HG02938 (cell line): ENCODE results near the gene TSC1.

Experiments used
- ATAC-seq: cut with Tn5 transposase; IDR thresholded peaks from one replicate; pipeline ENCODE4 v1.9.1; 2021; ENCODE audit warnings: mild to moderate bottlenecking, moderate library complexity; ENCODE audit not compliant: unreplicated experiment

TSC1 gene

GRCh38 chr9:132873403-132873802 is 71.0 kb downstream of the TSC1 start:
- ATAC-seq, result no peak

DNA sequence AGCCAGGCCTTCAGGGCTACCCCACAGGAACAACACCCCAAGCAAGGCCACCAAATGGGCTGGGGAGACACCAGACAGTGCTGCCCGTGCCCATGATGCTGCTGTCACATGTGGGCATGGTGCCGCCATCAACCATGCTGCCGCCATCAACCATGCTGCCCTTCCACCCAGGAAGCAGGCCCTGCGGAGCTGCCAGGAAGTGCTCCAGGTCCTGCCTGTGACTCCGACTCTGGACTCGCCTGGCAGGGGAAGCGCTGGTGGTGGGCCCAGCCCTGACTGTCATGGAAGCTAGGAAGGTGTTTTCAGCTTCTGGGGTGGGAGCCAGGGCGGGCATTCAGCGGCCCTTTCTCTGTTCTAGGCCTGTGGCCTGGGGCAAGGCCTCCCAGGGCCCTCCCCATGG is 75.2 kb downstream of the TSC1 start:
- ATAC-seq, result no peak

GRCh38 chr9:132866898-132867297 is 77.5 kb downstream of the TSC1 start:
- no peak for ATAC-seq

GRCh38 chr9:132864691-132865090 is 79.7 kb downstream of the TSC1 start:
- ATAC-seq, result no peak

GRCh38 chr9:132864277-132864676 is 80.1 kb downstream of the TSC1 start:
- ATAC-seq, result no peak

DNA sequence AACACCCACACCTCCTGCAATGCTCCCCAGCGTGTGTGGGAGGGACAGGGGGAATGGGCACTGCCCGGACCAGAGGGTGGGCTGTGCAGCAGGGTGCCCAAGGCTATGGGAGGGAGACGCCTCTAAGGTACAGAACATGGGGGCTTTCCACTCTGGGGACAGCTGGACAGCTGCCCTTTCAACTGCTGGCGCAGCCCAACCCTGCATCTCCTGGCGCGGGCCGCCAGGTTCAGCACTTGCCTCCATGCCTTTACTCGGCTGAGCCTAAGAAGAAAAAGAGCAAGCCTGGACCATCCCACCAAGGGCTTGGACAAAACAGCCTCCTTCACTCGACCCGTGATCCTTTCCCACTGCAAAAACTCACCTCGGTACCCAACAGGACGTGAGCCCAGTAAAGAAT is 81.3 kb downstream of the TSC1 start:
- no peak for ATAC-seq

GRCh38 chr9:132862533-132862932 is 81.9 kb downstream of the TSC1 start:
- no peak for ATAC-seq

DNA sequence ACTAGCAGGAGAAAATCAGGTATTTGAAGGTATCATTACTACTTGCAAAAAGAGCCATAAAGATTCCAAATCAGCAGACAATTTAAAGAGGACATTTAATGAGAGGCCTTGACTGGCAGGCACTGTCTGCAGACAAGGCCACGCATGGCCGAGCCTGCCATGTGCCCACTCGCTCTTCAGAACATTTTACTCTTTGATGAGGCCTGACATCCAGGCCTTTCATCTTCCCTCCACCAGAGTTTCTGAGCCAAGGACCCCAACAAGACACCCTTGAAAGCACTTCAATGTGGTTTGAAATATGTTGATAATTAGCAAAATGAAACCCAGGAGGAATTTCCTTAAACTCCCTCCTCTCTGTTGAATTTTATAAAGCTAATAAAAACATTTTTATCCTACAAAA is 82.8 kb downstream of the TSC1 start:
- no peak for ATAC-seq

GRCh38 chr9:132858751-132859150 is 85.7 kb downstream of the TSC1 start:
- no peak for ATAC-seq

DNA sequence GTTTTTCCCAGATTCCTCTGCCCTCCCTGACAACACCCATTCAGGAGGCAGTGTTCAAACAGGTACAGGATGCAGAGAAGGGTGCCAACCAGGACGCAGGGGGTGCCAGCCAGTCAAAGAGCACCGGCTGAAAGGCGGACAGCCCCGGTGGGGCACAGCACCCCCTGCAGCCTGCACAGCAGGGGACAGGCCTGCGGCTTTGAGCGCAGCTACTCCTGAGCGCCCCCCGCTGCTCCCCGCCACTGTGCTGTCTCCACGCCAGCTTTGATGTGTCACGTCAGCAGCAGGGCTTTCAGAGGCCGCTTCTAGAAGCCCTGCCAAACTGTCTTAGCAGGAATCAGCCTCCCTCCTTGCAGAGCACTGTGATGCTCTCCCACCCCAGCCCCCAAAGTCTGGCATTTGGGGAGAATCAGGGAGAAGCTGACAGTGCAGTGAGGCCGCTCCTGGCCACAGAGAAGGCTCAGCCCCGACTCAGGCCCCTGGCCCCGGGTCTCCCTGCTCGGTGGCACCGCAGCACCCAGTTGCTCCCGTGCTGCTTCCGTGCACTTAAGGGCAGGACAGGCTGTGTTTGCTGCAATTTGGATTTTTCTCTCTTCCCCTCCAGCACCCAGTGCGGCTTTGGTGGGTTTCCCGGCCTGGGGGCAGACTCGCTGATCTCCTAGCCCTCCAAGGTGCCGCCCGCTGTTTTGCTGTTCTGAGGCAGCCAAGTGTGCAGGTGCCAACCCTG is 86.6 kb downstream of the TSC1 start:
- no peak for ATAC-seq

GRCh38 chr9:132857031-132857430 is 87.4 kb downstream of the TSC1 start:
- ATAC-seq, result no peak

- ATAC-seq, result no peak
These were observed 88.5 kb downstream of the TSC1 start for GRCh38 chr9:132855904-132856303.

GRCh38 chr9:132854832-132855231 is 89.6 kb downstream of the TSC1 start:
- ATAC-seq, result no peak

GRCh38 chr9:132853482-132853881 is 90.9 kb downstream of the TSC1 start:
- no peak for ATAC-seq

GRCh38 chr9:132849185-132849706 is 95.2 kb downstream of the TSC1 start:
- no peak for ATAC-seq

- no peak for ATAC-seq
These were observed 97.4 kb downstream of the TSC1 start for GRCh38 chr9:132846918-132847515.

DNA sequence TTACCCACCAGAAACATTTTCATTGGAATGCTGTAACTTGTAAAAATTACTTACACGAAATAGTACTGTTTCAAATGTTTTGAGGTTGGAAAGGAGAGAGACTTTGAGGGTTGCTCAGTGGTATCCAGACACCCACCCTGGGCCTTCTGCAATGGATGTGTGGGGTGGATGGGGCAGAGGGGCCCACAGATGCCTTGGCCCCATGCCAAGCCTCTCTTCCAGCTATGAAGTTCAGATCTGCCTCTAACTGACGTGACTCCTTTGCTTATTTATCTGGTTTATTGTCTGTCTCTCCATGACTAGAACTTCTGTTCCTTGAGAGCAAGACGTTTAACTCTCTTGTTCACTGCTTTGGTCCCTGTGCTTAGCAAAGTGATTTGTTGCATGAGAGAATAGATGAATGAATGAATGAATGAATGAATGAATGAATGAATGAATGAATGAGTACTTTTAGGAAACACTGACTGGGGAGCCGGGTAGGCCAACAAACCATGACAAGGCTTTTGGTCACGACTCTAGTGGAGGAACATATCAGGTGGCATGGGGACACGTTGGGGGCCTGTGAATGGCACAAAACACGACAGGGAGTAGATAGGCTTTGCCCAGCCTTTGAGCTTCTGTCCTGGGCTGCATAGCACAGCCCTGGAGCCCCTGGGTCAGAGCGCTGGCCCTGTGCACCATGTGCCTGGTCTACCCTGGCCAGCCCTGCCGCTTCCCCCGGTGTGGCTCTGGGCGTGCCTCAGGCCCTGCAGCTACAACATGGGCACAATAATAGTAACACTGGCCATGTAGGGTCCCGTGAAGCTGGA is 98.1 kb downstream of the TSC1 start:
- no peak for ATAC-seq

GRCh38 chr9:132842124-132843044 is 102.0 kb downstream of the TSC1 start:
- no peak for ATAC-seq
